GM12873 (cell line): ENCODE results near the gene DHX58.

Experiments used
- TF ChIP-seq, protein P1 (sequence below): IDR thresholded peaks from 2 replicates; pipeline ENCODE4 v1.5.1; 2012; ENCODE audit warnings: low read depth, mild to moderate bottlenecking, moderate library complexity, low read length, control low read depth; ENCODE audit not compliant: insufficient read depth; ENCODE audit errors: missing control alignments

The DHX58 gene

DNA sequence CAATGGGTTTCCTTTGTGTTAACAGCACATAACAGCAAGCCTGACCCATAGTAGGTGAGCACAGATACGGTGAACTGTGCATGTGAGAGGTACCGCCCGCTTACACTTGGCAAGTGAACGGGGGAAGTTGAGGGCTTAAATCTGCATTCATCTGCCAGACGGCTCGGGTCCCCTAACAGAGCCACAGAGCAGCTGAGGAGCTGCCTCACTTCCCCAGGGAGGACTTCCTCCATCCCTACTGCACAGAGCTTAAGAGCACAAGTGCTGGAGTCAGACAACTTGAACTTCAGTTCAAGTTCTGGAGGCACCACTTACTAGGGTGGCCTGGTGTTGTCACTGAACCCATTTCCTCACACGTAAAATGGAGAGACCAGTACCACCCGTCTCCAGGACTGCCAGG is 28.9 kb upstream of the DHX58 start:
- TF ChIP-seq, protein P1, sequence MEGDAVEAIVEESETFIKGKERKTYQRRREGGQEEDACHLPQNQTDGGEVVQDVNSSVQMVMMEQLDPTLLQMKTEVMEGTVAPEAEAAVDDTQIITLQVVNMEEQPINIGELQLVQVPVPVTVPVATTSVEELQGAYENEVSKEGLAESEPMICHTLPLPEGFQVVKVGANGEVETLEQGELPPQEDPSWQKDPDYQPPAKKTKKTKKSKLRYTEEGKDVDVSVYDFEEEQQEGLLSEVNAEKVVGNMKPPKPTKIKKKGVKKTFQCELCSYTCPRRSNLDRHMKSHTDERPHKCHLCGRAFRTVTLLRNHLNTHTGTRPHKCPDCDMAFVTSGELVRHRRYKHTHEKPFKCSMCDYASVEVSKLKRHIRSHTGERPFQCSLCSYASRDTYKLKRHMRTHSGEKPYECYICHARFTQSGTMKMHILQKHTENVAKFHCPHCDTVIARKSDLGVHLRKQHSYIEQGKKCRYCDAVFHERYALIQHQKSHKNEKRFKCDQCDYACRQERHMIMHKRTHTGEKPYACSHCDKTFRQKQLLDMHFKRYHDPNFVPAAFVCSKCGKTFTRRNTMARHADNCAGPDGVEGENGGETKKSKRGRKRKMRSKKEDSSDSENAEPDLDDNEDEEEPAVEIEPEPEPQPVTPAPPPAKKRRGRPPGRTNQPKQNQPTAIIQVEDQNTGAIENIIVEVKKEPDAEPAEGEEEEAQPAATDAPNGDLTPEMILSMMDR, result no peak

DNA sequence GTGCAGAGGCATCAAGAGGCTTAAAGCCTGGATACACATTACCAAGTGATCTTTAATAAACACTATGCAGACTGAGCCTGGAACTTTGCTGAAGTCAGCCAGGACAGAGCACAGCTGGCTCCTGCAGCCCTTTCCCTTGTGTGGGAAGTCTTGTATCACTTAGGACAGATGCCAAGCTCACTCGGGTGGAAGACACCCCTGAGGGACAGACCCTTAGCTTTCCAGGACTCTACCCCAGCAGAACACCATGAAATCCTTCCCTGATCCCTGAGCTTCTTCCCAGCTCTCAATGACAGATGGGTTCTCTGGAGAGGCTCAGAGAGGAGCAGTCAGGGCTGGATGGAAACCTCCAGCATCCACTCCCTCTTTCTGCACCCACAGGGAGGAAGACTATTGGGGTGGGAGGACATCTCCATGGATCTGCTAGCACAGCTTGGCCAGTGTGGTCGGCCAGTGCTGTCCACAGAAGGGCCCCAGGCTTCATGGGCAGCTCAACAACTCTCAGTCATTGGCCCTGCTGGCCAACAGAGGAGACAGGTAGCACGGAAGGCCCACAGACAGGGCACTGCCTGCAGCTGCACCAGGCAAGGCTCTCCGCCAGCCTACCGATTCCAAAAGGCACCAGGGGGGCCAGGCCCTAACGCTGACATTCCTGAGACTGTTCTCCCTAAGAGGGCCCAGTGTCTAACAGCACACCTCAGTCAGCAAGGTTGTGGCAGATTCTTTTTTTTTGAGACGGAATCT is 26.4 kb upstream of the DHX58 start:
- TF ChIP-seq, protein P1, result no peak

DNA sequence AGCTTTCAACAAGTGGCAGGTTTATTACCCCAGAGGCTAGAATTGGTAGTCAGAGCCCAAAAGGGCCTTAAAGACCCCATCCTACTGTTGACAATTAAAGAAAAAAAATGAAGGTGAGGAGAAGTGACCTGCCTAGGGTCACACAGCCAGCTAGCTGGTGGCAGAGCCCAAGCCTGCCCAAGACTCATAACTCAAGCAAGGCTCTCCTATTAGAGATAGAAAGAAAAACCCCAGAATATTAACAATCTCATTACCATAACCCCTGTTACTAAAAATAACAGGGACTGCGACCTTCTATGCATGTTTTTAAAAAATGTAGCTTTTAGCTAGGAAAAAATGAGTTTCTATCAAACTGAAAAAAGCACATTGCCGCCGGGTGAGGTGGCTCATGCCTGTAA is 24.1 kb upstream of the DHX58 start:
- TF ChIP-seq, protein P1, result no peak

DNA sequence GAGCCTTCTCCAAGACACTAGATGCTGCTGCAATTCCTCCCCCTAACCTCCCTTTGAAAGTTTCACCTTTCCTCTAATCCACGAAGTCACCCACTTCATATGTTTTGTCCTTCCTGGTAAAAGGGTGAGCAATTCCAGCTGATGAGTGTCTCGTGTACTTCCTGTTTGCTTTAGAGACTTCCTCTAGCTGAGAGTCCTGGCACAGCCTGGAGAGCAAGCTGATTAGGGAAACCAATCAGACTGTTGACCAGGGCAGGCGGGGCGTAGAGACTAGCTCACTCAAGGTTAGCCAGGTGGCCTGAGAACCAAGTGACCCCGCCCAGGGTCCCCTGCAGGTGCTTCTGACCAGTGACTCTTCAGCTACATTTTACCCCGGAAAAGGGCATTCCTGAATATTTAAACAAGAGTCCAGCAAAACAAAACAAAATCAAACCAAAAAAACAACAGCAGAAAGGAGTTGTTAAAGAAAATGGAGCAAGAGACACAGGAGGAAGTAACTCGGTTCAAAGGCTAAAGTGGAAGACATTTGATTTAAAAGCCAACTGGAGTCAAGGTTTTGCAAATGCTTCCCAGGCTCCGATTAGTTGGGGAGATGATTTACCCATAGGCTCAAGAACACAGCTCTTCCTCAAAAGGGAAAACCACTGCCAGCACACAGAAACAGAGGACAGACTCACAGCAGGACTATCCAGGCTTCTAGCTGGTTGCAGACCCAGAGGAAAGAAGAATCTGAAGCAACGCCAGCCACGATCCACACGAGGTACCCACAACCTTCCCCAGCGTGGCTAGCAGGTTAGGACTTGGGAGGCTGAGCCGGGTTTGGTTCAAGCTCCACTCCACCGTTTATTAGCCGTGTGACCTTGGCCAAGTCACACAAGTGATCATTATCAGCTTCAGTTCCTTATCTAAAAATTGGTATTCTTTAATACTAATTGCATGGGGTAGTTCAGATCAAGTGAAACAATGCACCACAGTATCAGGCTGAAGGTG is 23.4 kb upstream of the DHX58 start:
- TF ChIP-seq, protein P1, result no peak

DNA sequence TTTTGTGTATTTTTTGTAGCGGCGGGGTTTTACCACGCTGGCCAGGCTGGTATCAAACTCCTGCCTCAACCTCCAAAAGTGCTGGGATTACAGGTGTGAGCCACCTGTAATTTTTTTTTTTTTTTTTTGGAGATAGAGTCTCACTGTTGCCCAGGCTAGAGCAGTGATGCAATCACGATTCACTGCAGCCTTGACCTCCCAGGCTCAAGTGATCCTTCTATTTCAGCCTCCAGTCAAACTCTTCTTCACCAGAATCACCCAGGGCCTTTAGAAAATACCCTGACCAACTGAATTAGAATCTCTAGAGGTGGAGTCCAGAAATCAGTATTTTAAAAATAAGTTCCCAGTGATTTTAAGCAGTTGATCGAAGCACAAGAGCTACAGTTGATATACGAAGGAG is 22.6 kb upstream of the DHX58 start:
- TF ChIP-seq, protein P1, result no peak

DNA sequence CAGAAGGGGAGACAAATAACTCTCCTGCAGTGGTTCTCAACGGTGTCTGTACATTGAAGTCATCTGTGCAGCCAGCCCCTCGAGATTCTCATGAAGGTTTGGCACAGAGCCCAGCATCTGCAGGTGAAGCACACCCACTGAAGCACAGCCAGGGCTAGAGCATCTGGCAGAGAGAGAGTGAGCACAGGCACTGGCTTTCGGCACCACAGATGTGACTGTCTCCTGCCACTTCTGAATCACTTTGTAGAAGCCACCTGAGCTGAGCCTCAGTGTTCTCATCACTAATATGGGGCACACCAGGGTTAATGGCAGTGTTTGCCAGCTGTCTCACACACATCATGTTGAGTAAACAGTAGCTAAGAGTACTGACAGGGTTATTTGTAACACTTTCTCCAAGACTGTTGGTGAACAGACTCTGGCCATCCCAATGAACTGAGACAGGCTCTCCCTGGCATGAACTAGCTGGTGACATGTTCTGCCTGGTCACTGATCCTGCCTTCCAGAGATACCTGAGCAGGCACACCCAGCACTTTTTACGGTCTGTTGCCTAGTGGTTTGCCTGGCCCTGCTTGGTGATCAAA is 21.0 kb upstream of the DHX58 start:
- TF ChIP-seq, protein P1, result no peak

DNA sequence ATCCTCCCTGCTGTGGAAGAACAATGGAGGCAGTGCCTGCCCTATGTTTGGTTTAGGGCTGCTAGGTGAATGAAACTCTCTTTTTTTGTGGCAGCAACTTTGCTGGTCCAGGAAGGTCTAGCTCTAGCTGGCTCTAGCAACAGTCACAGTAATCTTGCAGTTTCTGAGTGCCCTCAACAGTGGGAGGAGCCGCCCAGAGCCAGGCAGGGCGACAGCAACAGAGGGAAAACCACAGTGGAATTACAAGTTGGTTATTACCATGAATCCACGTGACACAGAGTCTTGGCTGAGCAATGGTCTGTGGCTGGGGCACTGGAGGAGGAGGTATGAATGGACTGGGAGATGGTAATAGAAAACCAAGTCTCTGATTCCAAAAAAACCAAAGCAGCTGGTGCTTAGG is 20.4 kb upstream of the DHX58 start:
- TF ChIP-seq, protein P1, result no peak
